ENCODE measurements around the gene DRGX.

GRCh38 chr10:49364747-49365146 is 31.1 kb downstream of the DRGX start:
- no peak for TF ChIP-seq EZH2 (IDR thresholded peaks at IDR 0.05)
- no peak for TF ChIP-seq POLR2AphosphoS5 (IDR thresholded peaks at IDR 0.05; ENCODE audit: borderline replicate concordance, low read depth, low read length)
- no peak for TF ChIP-seq FOXP2 (optimal IDR thresholded peaks at IDR 0.05; ENCODE audit: control extremely low read depth, extremely low read length, insufficient read depth)

Data from SK-N-MC (cell line).